NCI-H1930 (cell line): ENCODE measurements around the gene ADCY3.

ENCODE experiments used
- DNase-seq, 2 experiments: peaks; one replicate each; lab custom pipeline; 2025; lab: John Stamatoyannopoulos, UW

The ADCY3 gene

DNA sequence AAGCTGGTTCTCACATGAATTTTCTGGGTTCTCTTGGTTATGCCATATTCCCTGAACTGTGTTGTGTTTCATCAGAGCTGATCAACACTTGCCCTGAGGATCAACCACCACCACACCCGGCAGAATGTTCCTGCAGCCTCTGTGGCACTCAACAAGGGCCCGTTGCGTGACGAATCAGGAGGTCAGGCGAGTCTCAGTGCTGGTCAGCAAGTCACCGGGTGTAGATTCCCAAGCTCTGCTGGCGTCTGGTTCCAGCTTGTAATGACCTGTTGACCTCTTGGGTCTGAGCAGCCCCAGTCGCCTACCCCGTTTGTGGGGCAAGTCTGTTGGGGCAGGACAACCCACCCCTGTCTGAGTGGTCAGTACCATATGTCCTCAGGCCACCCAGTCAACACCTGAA lies 46.0 kb downstream of the ADCY3 start:
- no peak for DNase-seq

GRCh38 chr2:24873619-24874018 lies 46.4 kb downstream of the ADCY3 start:
- DNase-seq, result no peak

DNA sequence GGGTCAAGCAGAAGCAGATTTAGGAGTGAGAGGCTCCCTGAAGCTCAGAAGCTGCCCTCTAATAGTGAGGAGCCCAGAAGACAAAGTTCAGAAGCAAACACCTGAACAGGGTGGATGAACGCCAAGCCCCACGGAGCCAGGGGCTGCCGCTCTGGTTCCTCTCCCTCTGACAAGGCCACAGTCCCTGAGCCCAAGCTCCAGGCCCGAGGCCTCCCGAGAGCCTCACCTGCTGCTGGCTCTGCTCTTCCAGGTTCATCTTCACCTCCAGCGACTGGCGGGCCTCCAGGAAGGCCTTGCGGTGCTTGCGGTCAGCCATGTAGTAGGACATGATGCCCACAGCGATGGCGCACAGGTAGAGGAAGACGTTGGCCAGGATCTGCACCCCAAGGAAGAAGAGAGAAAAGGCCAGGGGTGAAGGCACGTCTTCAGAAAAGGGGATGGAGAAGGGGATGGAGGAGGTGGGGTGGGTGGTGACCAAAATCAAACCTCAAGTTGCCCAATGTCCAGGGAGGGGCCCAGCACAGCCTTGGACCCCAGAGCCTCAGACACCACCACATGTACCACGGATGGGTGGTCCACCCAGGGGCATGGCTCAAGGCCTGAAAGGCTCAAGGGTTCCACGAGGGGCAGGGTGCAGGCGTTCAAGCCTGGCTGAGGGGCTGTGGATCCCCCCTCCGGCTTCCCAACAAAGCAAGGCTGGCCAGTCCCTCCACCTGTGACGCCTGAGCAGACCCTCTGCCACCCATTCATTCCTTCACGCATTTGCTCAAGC lies 47.5 kb downstream of the ADCY3 start:
- DNase-seq, result no peak

- DNase-seq, result no peak
These were observed 48.1 kb downstream of the ADCY3 start for GRCh38 chr2:24871852-24872333.

DNA sequence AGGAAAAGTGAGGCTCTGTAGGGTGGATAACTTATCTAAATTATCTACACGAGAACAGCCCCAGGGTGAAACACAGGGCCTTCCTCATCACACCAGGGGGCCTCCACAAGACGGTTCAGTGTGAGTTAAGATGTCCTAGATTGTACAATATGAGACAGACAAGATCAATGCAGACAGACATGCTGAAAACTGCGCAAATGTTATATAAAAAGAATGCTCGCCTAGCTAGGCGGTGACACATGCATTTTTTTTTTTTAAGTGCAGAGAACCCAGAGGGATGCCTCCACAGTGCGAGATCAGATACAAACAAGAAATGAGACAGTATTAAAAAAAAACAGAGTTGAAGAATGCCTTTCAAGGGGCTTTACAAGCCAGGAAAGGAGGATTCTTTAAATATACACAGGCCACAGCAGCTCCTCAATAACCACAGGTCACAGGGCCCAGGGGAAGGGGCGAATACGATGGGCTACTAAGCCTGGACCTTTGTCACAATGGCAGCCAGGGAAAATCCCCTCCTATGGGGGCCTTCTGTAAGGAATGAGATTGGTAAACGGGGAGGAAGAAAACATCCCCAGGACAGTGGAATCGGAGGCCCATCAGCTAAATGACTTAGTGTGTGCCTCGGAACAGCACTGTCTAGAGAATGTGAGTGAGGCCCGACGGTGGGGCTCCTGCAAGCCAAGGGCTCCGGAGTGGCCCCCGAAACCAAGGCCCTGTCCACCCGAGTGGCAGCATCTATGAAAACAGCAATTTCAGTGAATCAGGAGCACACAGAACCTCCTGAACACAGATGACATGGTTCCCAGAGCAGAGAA lies 48.9 kb downstream of the ADCY3 start:
- DNase-seq, result no peak

DNA sequence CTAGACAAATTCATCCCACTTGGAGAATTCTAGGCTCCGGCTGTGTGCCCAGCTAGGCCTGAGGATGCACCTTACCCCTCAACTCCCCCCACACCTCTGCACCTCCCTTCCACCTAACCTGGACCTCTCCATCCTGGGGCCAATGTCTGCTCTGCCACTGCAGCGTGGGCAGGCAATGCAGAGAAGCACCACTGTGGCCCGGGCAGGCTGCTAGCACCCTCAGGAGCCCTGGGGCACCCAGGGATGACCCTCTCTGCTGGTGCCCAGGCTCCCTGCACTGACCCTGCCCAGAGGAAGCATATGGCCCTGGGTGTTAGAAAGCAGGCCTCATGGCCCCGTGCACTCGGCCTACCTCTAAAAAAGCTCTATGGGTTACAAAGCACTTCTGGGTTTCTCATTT lies 49.6 kb downstream of the ADCY3 start:
- DNase-seq, result no peak

GRCh38 chr2:24866946-24867345 lies 53.1 kb downstream of the ADCY3 start:
- DNase-seq, result no peak

- DNase-seq, result no peak
These were observed 56.4 kb downstream of the ADCY3 start for GRCh38 chr2:24863641-24864040.

- DNase-seq, result no peak
These were observed 58.5 kb downstream of the ADCY3 start for GRCh38 chr2:24861500-24861899.

GRCh38 chr2:24860631-24861030 lies 59.4 kb downstream of the ADCY3 start:
- no peak for DNase-seq

GRCh38 chr2:24859968-24860600 lies 60.0 kb downstream of the ADCY3 start:
- no peak for DNase-seq

- no peak for DNase-seq
These were observed 61.0 kb downstream of the ADCY3 start for GRCh38 chr2:24858996-24859395.

DNA sequence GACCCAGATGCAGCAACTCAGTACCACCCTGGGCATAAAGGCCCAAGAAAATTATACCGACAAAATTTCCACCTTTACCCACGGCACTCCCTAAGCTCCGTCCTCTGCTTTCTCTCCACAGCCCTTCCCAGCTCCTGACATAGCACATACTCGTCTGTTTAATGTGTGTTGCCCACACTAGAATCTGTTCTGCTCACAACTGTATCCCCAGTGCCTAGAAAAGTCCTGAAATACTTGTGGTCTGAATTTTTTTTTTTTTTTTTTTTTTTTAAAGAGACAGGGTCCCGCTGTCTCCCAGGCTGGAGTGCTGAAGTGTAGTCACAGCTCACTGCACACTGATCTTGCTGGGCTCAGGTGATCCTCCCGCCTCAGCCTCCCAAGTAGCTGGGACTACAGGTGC lies 62.3 kb downstream of the ADCY3 start:
- DNase-seq, result no peak

DNA sequence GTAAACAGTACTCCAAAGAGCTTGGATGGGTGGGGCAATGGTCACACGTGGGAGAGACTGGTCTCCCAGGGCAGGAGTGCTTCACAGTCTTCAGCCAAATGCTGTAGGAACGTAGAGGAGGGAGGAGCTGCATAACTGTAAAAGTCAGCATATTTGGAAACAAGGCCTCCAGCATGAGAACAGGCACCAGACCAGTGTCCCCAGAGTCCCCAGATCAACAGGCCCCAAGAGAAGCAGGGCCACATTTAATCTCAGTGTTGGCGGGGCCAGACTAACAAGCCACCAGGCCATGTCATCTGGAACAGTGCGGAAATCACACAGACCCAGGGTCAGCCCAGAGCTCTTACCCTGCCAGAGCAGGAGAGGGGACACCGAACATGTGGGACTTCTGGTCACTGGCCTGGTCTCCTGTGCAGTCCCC lies 63.2 kb downstream of the ADCY3 start:
- no peak for DNase-seq

DNA sequence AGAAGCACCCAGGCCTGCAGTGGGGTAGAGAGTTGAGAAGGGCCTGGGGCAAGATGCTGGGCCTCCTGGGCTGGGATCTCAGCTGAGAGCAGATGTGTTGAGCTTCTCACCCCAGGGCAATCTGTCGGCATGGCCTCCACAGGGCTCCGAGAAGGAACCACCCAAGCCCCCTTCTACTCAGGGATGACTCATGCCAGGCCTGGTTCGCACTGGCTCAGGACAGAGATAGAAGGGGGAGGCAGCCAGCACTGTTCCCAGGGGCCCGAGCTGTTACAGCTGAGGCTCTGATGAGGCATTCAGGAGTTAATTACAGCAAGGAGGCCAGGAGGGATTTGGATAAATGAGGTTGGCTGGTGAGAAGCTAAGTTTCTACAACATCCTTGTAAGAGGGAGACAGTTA lies 64.3 kb downstream of the ADCY3 start:
- DNase-seq, result no peak

DNA sequence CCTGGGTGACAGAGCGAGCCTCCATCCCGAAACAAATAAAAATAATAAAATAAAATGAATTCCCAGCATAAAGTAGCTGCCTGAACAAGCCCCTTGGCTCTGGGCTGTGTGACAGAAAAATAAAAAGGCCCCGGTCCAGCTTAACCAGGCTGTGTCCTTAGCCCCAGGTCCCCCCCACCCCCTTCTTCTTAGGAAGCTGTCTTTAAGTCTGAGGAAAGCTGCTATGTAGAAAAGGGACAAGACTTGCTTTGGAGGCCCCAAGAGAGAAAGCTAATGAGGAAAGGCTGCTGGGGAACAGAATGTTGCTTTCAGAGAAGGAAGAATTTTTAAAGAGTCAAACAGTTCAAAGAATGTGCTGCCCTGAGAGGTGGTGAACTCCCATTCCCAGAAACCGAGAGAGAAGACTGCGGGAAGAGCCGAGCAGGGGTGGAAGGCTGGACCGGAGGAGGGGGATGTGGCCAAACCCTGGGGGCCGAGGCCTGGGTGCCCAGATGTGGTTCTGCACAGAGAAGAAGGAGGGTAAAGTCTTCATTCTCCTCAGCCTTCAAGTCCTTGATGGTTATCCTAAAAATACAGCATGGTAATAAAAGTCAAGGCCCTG lies 64.9 kb downstream of the ADCY3 start:
- no peak for DNase-seq

GRCh38 chr2:24853996-24854395 lies 66.0 kb downstream of the ADCY3 start:
- DNase-seq, result no peak

- DNase-seq, result no peak
These were observed 67.0 kb downstream of the ADCY3 start for GRCh38 chr2:24853046-24853445.

- no peak for DNase-seq
These were observed 67.5 kb downstream of the ADCY3 start for GRCh38 chr2:24852431-24853020.

- DNase-seq, result no peak
These were observed 68.0 kb downstream of the ADCY3 start for GRCh38 chr2:24852026-24852425.

DNA sequence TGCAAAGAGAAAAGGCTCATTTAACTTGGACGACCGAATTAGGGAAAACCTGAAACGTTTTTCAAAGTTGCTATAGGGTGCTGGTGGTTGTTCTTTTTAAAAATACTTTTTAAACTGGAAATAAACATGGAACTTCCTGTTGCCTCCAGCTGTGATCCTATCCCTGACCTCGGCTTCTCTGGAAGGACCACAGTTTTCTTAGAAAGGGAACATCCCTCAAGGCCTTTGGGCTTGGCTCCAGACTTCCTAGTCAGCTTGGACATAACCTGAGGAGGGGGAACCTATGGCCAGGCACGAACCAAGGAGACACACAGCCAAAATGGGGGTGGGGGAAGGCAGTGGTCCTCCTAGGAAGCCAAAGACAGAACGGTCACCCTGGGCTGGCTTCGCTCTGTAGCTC lies 69.1 kb downstream of the ADCY3 start:
- no peak for DNase-seq

- no peak for DNase-seq
These were observed 74.3 kb downstream of the ADCY3 start for GRCh38 chr2:24845691-24846090.
